GM10266 (cell line): ENCODE results near the gene PITHD1.
"Not testable (repeated sequence)": the region's sequence is repeated elsewhere in the genome, so short reads cannot be mapped to it uniquely, and the experiment has no call there.

ENCODE experiments used
- DNase-seq: peaks from one replicate; pipeline ENCODE4 v3.0.0; 2012; ENCODE audit errors: extremely low spot score
- CTCF ChIP-seq: IDR thresholded peaks from 2 replicates; pipeline ENCODE4 v1.5.1; 2012; ENCODE audit warnings: mild to moderate bottlenecking, low read depth; ENCODE audit not compliant: control insufficient read depth, insufficient read depth; ENCODE audit errors: missing control alignments

Gene PITHD1

GRCh38 chr1:23774174-23774880, 3.9 kb upstream of the PITHD1 start:
- no peak for DNase-seq
- TF ChIP-seq CTCF: no peak

- no peak for DNase-seq
Observed at GRCh38 chr1:23776217-23776616, 2.0 kb upstream of the PITHD1 start.

GRCh38 chr1:23779826-23780371, 1.7 kb downstream of the PITHD1 start:
- no peak for TF ChIP-seq CTCF
- DNase-seq: no peak

More at GRCh38 chr1:23776217-23776616, 2.0 kb upstream of the PITHD1 start:
- no peak for TF ChIP-seq CTCF

GRCh38 chr1:23783141-23783540, 4.9 kb downstream of the PITHD1 start:
- DNase-seq: not testable (repeated sequence)

- no peak for TF ChIP-seq CTCF
- DNase-seq: no peak
Observed at GRCh38 chr1:23784846-23785245, 6.6 kb downstream of the PITHD1 start.

GRCh38 chr1:23787701-23788100, 9.5 kb downstream of the PITHD1 start:
- DNase-seq: no peak
- TF ChIP-seq CTCF: no peak

GRCh38 chr1:23788695-23789094, 10.5 kb downstream of the PITHD1 start:
- no peak for TF ChIP-seq CTCF
- no peak for DNase-seq
